Urinary bladder (tissue), 4 donors: ENCODE measurements around the gene ZNRF3. TPM values are rescaled to one million over a fixed set of nuclear protein-coding genes. Genes with fewer than 3 reads are reported as not detected.

Source experiments
- DNase-seq: peaks from one replicate; pipeline ENCODE4 v3.0.0-alpha.2; 2015; ENCODE audit errors: extremely low spot score
- H3K27ac ChIP-seq: one replicate; pipeline ENCODE4 v1.5.1; 2013; ENCODE audit warnings: low read depth, mild to moderate bottlenecking, moderate library complexity
- H3K36me3 ChIP-seq: one replicate; pipeline ENCODE4 v1.6.1; 2013; ENCODE audit warnings: mild to moderate bottlenecking, moderate library complexity; ENCODE audit not compliant: insufficient read depth
- H3K4me1 ChIP-seq: one replicate; pipeline ENCODE4 v1.6.1; 2013; ENCODE audit warnings: mild to moderate bottlenecking, moderate library complexity; ENCODE audit not compliant: insufficient read depth
- H3K4me3 ChIP-seq: one replicate; pipeline ENCODE4 v1.5.1; 2013; ENCODE audit warnings: low read depth, low read length
- WGBS: extraction: QIAGEN DNeasy Blood & Tissue Kit; methylation state at CpG from one replicate; pipeline ENCODE4 v1.1.7; 2013; 5-methylcytosine and 5-hydroxymethylcytosine counted together
- polyA plus RNA-seq: library from polyadenylated mRNA; stranded (reverse); fragments of 200-250 nt; gene quantifications from one replicate; pipeline ENCODE4 v1.2.3, GENCODE V29; 2013
- total RNA-seq: library from RNA; depleted of rRNA; stranded (reverse); fragments of >200 nt; gene quantifications from one replicate; pipeline ENCODE4 v1.2.3, GENCODE V29; 2014
- donor health status: healthy with polysubstance abuse.
- donor health status: healthy.

ZNRF3 gene
- total and polyA plus RNA-seq, 2 donors, result 7.4 to 8.7 TPM

DNA sequence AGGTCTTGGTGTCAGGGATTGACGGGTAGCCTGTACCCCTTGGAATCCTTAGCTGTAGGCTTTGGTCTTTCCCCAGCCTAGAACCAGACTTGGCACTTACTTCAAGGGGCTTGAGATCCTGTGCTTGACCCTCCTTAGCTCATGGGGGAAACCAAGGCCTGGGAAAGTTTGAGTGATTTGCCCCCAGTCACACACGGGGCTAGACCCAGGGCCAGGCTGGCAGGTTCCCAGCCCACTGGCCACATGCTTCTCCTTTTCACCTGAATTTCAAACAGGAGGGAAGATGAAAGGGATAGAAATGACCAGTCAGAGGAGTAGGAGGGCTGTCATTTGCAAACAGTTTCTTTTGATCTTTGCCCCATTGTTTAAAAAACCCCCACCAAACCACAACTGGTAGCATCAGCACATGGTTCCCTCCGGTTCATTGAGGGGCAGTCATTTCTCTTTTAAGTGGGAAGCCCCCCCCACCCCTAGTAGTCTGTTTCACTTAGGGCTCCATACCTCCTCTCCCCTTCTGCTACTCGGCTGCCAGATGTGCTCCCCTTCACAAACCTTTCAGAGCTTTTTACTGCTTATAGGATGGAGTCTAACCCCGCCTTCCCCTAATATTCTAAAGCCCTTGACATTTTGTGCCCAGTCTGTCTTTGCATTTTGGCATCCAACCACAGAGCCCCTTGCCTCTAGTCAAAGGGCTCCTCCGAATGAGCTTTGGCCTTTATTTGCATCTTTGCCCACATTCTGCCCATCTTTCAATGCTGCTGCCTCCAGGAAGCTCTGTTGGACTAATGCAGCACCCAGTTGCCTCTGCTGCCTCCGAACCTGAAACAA is 37.6 kb downstream of the ZNRF3 start:
- Histone ChIP-seq H3K4me3 (no peak overlapping the region), H3K4me1 (no peaks in the 10 kb centered on the region), H3K27ac (no peak overlapping the region), H3K36me3 (no peaks in the 10 kb centered on the region)
- 83% methylated on average over 7 of the region's 7 CpGs for WGBS
- DNase-seq, result no peak

DNA sequence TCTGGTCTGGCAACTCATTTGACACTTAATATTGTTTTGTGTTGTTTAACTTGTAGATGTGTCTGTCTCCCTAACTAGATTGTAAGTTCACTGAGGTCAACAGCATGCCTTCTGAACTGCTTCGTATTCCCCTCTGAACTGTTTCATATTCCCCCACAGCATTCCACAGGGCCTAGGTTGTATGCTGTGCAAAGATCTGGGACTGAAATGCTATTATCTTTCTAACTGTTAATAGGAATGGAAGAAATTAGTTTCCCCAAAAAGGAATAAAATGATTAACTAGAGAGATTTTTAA is 38.2 kb downstream of the ZNRF3 start:
- H3K4me3 ChIP-seq, result no peak overlapping the region
- H3K36me3 ChIP-seq, result no peaks in the 10 kb centered on the region
- WGBS, result 85% methylated on average over 1 of the region's 1 CpG
- DNase-seq, result no peak
- no peaks in the 10 kb centered on the region for H3K4me1 ChIP-seq
- no peak overlapping the region for H3K27ac ChIP-seq

DNA sequence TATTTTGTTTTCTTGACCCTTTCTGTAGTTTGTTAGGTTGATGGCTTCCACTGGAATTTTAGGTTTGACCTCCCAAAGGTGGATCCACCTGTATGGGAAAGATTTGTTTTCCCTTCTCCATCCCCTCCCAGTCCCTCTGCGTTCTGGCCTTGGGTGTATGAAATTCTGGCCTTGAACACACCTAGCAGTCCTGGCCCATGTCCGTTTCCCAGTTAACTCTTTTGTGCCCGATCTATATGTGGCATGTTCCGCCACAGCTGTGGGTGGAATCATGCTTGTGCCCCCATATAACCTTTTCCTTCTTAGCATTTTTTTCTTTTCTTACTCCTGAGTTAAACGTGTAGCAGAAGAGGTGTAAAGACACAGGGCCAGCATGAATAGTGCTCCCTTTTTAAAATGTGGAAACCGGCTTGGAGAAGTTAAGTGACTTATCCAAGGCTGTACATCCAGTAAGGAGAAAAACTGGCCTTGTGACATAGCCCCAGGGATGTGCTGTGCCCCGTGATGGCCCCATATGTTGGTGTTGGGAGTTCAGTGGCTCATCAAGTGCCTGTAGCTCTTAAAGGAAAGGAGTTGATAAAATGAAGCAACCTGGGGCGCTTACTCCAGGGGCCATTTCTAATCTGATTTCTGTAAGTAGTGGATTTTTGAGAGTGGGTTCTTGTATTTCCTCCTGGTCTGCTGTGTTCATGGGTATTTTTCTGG is 39.3 kb downstream of the ZNRF3 start:
- Histone ChIP-seq H3K36me3 (no peaks in the 10 kb centered on the region), H3K4me1 (no peaks in the 10 kb centered on the region), H3K27ac (no peak overlapping the region), H3K4me3 (no peak overlapping the region)
- WGBS, result 74% methylated on average over 8 of the region's 8 CpGs
- no peak for DNase-seq

DNA sequence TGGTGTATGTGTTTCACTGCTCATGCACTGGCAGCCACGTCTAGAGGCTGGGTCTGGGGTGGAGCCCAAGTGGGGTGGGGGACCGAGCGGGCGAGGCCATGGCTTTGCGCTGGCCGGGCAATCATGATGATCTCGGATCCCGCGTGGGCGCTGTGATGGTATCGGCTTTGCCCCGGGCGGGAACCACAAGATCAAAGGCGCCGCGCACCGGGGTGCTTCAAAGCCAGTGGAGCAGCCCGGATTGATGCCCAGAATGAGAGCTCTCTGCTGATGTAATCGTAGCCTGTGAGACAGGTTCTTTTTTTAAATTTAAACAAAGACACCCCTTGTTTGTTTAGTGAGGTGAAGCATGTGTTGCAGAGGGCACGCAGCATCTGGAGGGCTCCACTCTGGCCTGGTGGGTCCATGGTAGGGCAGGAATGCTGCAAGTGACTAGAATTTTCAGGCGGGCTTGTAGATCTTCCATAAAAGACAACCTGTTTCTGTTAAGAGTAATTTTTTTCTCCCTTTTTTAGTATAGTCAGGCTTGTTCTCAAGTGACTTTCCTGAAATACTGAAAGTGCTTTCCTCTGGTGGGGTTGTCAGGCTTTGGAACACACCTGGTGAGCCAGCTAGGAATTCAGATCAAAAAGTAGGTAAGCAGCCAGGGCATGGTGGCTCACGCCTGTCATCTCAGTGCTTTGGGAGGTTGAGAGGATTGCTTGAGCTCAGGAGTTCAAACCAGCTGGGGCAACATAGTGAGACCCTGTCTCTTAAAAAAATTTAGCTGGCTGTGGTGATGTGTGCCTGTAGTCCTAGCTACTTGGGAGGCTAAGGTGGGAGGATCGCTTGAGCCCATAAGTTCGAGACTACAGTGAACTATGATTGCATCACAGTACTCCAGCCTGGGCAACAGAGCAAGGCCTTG is 40.7 kb downstream of the ZNRF3 start:
- WGBS, result 59% methylated on average over 24 of the region's 24 CpGs
- DNase-seq, result no peak
- no peak overlapping the region for H3K4me3 ChIP-seq
- no peaks in the 10 kb centered on the region for H3K36me3 ChIP-seq
- no peak overlapping the region for H3K27ac ChIP-seq
- H3K4me1 ChIP-seq, result no peaks in the 10 kb centered on the region

DNA sequence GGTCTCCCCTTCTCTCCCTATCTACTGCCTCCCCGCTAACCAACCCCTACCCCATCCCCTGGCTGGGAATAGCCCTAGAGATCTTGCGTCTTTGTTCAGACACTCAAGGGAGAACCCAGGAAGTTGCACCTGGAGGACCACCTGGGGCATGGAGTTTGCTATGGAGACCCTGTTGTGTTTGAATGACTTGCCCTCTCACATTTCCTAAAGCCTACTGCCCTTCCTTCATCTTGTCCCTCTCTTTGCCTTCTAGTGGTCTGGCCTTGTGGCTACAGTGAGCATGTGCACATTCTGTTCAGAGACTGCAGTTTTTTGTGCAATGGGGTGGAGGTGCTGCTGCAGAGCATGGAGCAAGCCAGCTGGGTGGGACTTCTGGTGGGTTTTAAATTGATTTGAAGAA is 42.5 kb downstream of the ZNRF3 start:
- WGBS, result 95% methylated on average over 2 of the region's 2 CpGs
- Histone ChIP-seq H3K4me1 (no peaks in the 10 kb centered on the region), H3K36me3 (no peaks in the 10 kb centered on the region), H3K4me3 (no peak overlapping the region), H3K27ac (no peak overlapping the region)
- DNase-seq, result no peak

DNA sequence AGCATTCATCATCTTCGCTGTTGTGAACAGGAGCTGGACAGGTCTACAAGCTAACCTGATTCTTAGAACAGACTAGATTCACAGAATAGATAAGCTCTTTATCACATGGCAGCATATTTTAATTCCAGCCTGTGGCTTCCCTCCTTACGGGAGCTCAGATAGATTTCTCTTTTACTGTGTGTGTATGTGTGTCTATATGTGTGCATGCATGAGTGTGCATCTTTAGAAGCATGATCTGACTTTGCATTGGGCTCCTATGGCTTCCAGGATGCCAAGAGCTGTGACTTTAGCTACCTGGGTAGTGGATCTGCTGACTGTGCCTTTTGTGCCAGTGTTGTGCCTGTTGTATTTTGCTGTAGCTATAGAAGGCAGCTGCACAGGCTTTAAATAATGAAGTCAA is 44.3 kb downstream of the ZNRF3 start:
- H3K36me3 ChIP-seq, result no peaks in the 10 kb centered on the region
- DNase-seq, result no peak
- no peak overlapping the region for H3K4me3 ChIP-seq
- WGBS, result 77% methylated on average over 2 of the region's 2 CpGs
- no peak overlapping the region for H3K27ac ChIP-seq
- H3K4me1 ChIP-seq, result no peaks in the 10 kb centered on the region

DNA sequence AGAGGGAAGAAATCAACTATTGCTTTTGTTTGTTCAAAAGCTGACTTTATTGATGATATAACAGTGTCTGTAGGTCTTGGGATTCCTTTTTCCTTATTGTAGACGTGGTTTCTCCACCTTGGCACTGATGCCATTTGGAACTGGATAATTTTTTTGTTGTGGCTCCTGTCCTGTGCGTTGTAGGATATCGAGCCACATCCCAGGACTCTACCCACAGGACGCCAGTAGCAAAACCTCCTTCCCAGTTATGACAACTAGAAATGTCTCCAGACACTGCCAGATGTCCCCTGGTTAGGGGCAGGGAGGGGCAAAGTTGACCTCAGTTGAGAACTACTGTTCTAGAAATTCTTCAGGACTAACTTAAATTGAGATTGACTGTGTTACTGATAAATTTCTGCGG is 45.8 kb downstream of the ZNRF3 start:
- Histone ChIP-seq H3K36me3 (no peaks in the 10 kb centered on the region), H3K4me1 (no peaks in the 10 kb centered on the region), H3K27ac (no peak overlapping the region), H3K4me3 (no peak overlapping the region)
- WGBS, result 89% methylated on average over 5 of the region's 5 CpGs
- no peak for DNase-seq

DNA sequence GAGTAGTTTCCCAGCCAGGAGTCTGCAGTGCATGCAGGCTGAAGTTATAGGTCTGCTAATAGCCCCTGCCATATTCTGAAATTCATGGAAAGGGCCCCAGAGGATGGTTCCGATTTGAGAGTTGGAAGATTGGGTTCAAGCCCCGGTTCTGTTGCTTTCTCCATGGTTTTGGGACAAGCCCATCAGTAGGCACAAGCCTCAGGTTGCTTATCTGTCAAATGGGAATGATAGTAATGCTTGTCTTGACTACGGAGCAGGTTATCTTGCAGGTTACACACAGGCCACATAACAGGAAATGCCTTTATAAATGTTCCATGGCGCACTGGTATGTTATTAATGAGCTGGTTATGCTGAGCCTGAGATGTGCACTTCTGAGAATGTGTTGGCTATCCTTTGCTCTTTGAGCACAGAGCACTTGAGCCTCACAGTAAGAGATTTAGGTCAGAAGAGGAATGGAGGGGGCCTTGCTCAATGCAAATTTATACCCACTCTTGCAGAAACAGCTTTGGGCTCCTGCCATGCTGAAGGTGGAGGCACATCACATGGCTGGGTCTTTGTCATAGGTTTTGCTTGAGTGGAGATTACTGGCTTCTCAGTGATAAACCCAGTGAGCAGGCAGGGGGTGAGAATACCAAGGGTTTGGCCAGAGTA is 47.1 kb downstream of the ZNRF3 start:
- DNase-seq, result no peak
- no peaks in the 10 kb centered on the region for H3K4me1 ChIP-seq
- no peak overlapping the region for H3K27ac ChIP-seq
- H3K4me3 ChIP-seq, result no peak overlapping the region
- WGBS, result 76% methylated on average over 4 of the region's 4 CpGs
- no peaks in the 10 kb centered on the region for H3K36me3 ChIP-seq

DNA sequence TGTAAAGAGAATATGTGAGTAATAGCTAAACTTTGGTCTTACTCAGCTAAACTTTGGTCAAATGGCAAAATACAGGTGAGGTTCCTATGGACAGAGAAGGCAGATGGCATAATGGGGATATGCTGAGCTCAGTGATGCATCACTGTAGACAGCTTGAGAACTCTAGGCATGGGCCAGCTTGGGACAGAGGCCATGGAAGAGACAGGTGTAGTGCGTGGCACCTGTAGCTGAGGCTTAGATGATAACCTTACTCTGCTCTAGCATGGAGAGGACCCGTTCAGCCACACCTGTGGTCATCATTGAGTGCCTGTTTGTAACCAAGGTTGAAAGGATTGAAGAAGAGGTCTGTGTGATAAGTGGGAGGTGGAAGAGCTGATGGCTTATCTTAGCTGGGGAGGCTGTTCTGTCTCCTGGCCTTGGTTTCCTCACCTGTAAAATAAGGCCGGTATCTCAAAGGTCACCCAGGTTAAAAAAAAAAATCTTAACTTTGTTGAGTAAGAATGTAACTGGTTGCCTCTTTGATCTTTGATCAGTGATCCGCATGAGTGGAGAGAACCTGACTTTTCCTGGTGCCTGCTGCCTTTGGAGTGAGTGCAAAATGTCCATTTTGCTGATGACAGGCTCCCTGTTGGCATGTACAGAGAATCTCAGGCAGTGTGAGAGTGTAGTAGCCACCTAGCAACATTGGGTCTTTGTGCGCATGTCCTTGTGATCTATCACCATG is 48.6 kb downstream of the ZNRF3 start:
- H3K4me1 ChIP-seq, result no peaks in the 10 kb centered on the region
- H3K4me3 ChIP-seq, result no peak overlapping the region
- H3K36me3 ChIP-seq, result no peaks in the 10 kb centered on the region
- H3K27ac ChIP-seq, result no peak overlapping the region
- WGBS, result 97% methylated on average over 5 of the region's 5 CpGs
- no peak for DNase-seq

DNA sequence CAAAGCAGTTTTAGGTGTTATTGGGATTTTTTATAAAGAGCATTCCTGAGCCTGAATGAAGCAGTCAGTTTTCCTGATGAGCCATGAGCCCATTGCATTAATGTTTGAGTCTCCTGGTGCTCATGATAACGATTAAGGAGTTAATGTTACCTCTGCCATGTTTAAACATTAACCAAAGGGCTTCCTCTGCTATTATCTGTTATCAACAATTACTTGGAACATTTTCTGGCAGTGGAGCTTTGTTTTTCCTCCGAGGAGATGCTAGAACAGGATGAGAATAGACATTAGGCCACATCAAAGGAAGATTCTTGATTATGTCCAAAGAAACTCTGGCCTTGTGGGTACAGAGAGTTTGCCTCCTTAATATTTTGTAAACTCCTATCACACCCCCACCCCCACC is 49.9 kb downstream of the ZNRF3 start:
- no peak for DNase-seq
- H3K4me3 ChIP-seq, result no peak overlapping the region
- 20% methylated on average over 2 of the region's 2 CpGs for WGBS
- H3K36me3 ChIP-seq, result no peaks in the 10 kb centered on the region
- H3K4me1 ChIP-seq, result no peaks in the 10 kb centered on the region
- no peak overlapping the region for H3K27ac ChIP-seq

DNA sequence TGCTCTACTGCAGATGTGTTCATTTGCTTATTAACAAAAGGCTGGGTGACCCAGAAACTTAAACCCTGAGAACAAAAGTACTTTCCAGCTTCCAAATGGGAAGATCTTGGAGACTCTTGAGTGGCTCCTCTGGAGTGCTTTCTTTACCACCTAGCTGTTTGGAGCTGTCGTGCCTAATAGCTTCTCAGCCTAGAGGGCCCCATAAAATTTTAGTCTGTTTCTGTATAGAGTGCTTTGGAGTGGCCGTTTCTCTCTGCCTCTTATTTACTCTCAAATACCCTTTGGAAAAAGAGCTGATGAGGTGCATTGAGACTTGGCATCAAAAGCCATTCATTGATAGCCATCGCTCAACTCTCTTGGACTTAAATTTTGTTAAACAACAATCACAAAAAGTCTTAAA is 50.7 kb downstream of the ZNRF3 start:
- Histone ChIP-seq H3K27ac (no peak overlapping the region), H3K4me3 (no peak overlapping the region), H3K36me3 (no peaks in the 10 kb centered on the region), H3K4me1 (no peaks in the 10 kb centered on the region)
- 83% methylated on average over 3 of the region's 3 CpGs for WGBS
- DNase-seq, result no peak

DNA sequence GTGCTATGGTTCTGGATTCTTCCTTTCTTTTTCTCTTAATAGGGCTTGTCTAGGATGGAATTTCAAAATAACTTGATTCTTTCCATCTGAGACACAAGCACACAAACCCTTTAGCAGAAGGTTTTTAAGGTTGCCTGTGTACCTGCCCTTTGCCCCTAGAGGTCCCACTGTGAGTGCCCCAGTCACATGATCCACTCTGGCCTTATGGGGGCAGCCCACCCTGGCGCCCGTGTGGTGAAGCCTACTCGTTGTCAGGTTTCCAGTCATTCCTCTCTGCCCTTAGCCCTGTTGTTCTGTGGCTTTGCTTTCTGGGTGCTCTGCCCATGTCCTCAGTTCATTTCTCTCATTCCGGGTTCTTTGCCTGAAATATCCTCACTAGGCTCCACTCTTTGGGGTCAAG is 51.8 kb downstream of the ZNRF3 start:
- no peak overlapping the region for H3K27ac ChIP-seq
- 97% methylated on average over 4 of the region's 4 CpGs for WGBS
- H3K36me3 ChIP-seq, result no peaks in the 10 kb centered on the region
- H3K4me3 ChIP-seq, result no peak overlapping the region
- no peak for DNase-seq
- no peaks in the 10 kb centered on the region for H3K4me1 ChIP-seq

DNA sequence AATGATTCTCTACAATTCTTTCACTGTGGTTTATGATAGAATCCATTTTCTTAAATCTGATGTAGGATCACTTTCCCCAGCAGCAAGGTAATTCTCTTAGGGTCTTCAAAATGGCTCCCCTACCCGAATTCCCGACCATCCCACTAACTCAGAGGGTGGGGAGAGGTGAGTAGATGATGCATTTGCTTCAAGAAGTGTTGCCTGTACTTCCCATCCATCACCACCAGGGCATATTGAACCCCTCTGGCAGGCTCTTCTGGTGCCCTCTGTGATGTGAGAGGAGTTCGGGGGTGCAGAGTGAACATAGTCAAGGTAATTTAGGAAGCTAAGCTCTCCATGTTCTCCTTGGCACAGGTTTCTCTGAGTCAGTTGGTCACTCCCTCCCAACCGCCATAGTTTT is 52.3 kb downstream of the ZNRF3 start:
- no peak overlapping the region for H3K27ac ChIP-seq
- DNase-seq, result no peak
- H3K4me3 ChIP-seq, result no peak overlapping the region
- H3K36me3 ChIP-seq, result no peaks in the 10 kb centered on the region
- WGBS, result 97% methylated on average over 4 of the region's 4 CpGs
- H3K4me1 ChIP-seq, result no peaks in the 10 kb centered on the region
